Activated CD4-positive, CD25-positive, alpha-beta regulatory T cell treated with anti-CD3 and anti-CD28 coated beads, Interleukin-2, amount 50 U/mL, for 16 hours (primary cell): ENCODE measurements around the gene LRMDA.

Source experiments
- DNase-seq: peaks from one replicate; pipeline ENCODE4 v3.0.0-alpha.2; 2020; ENCODE audit warnings: low read depth, low spot score

LRMDA gene

GRCh38 chr10:75643944-75644692 is 212.7 kb downstream of the LRMDA start:
- no peak for DNase-seq

- no peak for DNase-seq
Observed at GRCh38 chr10:75645704-75646103, 214.3 kb downstream of the LRMDA start.

GRCh38 chr10:75646218-75646915 is 214.9 kb downstream of the LRMDA start:
- DNase-seq, result no peak

- no peak for DNase-seq
Observed at GRCh38 chr10:75646916-75647315, 215.5 kb downstream of the LRMDA start.

- DNase-seq, result no peak
Observed at GRCh38 chr10:75647675-75648074, 216.3 kb downstream of the LRMDA start.

GRCh38 chr10:75648351-75648750 is 216.9 kb downstream of the LRMDA start:
- DNase-seq, result no peak

GRCh38 chr10:75648854-75649253 is 217.4 kb downstream of the LRMDA start:
- no peak for DNase-seq

- DNase-seq, result no peak
Observed at GRCh38 chr10:75649466-75649865, 218.0 kb downstream of the LRMDA start.

- DNase-seq, result no peak
Observed at GRCh38 chr10:75650648-75651047, 219.2 kb downstream of the LRMDA start.

GRCh38 chr10:75651417-75651816 is 220.0 kb downstream of the LRMDA start:
- no peak for DNase-seq

GRCh38 chr10:75652146-75652740 is 220.8 kb downstream of the LRMDA start:
- no peak for DNase-seq

- no peak for DNase-seq
Observed at GRCh38 chr10:75653761-75654160, 222.3 kb downstream of the LRMDA start.

GRCh38 chr10:75654171-75654771 is 222.8 kb downstream of the LRMDA start:
- DNase-seq, result no peak

GRCh38 chr10:75654772-75655171 is 223.3 kb downstream of the LRMDA start:
- DNase-seq, result no peak

GRCh38 chr10:75655791-75656451 is 224.5 kb downstream of the LRMDA start:
- DNase-seq, result no peak

GRCh38 chr10:75657351-75657750 is 225.9 kb downstream of the LRMDA start:
- no peak for DNase-seq

GRCh38 chr10:75658036-75658435 is 226.6 kb downstream of the LRMDA start:
- DNase-seq, result no peak

GRCh38 chr10:75658496-75658895 is 227.1 kb downstream of the LRMDA start:
- DNase-seq, result no peak

- no peak for DNase-seq
Observed at GRCh38 chr10:75658915-75659314, 227.5 kb downstream of the LRMDA start.

- DNase-seq, result no peak
Observed at GRCh38 chr10:75660823-75661222, 229.4 kb downstream of the LRMDA start.

GRCh38 chr10:75662715-75663114 is 231.3 kb downstream of the LRMDA start:
- DNase-seq, result no peak
